Stimulated activated naive CD4-positive, alpha-beta T cell (primary cell): ENCODE data around the gene OXSM.

Experiments used
- DNase-seq, 6 experiments: peaks; one replicate each; lab custom pipeline; 2025; lab: John Stamatoyannopoulos, UW

OXSM gene

GRCh38 chr3:25804676-25805075 lies 14.8 kb downstream of the OXSM start:
- no peak for DNase-seq

DNA sequence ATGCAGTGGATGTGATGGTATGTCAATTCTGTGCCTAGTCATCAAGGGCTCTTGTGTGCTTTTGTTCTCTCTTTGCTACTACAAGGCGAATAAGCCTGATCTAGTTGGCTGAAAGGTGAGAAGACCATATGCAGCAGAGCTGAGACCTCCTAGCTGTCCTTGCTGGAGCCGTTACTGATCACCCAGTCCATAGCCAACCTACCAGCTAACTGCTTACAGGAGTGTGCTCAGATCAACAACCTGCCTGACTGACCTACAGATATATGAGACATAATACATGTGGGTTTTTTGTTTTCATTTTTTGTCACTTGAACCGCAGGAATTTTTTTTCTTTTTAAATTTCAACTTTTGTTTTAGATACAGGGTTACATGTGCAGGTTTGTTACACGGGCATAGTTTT lies 22.8 kb downstream of the OXSM start:
- no peak for DNase-seq

GRCh38 chr3:25817107-25817506 lies 27.2 kb downstream of the OXSM start:
- DNase-seq = no peak

DNA sequence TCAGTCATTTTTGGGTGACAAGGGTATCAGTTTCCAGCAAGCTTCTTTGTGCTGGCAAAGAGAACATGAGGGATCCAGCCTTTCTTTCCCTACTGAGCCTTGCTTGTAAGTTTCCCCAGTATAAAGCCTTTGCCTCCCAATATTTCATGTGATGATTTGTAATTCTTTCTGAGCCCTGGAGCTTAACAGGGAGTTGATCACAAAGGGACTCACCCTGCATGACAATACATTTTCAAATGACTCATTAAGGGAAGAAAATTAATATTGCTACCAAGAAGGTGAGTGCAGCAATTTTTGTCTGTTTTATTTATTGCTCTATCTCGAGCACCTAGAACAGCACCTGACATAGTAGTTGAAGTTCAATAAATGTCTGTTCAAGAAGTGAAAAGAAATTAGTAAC lies 27.7 kb downstream of the OXSM start:
- DNase-seq = no peak

GRCh38 chr3:25818335-25818734 lies 28.4 kb downstream of the OXSM start:
- no peak for DNase-seq

- DNase-seq = no peak
Observed at GRCh38 chr3:25820366-25820765, 30.5 kb downstream of the OXSM start.

DNA sequence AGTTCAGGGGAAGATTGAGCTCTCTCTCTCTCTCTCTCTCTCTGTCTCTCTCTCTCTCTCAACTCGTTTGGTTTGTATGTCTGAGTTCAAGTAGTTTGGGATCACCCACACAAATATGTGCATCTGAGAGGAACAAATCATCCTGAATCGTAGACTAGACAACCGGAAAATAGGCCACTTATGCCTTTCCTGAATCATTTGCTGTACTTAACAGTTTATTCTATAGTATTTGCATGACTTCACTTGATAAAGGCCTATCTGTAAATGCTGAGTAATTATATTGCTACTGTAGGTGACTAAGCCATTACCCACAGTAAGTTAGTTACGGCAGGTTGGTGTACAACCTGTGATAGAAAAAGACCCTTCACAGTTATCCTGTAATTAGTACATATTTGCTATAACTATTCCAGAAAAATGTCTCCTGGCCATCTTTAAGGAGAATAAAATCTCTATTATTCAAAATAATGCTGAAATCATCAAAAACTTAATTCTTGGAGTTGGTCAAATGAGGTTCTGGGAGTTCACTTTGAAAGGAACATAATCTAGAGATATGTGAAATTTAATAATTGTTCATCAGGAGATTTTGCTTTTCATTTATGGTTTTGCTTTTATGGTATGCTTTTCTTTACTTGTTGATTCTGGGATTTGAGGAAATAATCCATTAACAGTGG lies 31.1 kb downstream of the OXSM start:
- no peak for DNase-seq

DNA sequence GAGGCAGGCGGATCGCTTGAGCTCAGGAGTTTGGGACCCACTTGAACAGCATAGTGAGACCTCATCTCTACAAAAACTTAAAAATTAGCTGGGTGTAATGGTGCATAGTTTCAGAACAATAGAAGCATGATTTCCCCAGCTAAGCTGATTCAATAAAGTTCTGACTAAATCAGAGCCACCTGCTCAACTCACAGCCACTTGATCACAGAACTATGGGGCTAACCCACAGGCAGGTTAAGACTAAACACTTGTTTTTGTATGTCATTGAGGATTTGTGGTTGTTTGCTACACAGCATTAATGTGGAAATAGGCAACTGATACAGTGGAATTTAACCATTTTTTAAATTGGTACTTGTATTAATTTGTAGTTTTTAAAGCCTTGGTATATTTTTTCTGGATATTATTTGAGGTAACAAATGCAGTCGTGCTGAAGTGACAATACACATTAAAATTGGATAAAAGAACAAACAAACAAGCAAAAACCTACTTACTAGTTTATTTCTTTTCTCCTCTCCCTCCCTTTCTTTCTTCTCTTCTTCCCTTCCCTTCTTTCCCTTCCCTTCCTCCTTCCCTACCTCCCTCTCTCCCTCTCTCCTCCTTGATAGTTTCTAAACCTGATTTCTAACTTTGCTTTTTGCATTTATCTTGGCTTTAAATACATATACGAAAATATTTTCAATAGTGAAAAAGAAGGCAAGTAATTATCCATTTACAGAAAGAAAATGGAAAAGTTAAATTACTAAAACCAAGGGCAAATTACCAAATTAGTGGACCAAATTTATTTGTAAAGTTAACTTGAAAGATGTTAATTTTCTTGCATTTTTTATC lies 32.1 kb downstream of the OXSM start:
- DNase-seq = no peak

DNA sequence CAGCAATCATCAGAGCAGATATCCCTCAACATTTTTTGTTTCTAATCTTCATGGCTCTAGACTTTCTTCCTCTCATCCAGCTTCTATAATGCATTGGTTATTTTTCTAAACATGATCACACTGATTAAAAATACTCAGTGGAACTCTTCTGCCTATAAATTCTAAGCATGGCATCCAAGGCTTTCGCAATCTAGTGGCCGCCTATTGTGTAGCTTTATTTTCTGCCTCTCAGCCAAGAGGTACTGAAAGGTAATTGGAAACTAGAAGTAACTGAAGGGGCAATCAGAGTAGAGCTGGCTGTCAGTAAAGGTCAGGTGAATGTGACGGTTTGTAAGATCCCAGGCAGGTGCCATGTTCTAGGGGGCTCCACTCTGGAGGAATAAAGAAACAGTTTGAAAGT lies 33.4 kb downstream of the OXSM start:
- DNase-seq = no peak

GRCh38 chr3:25826510-25826909 lies 36.6 kb downstream of the OXSM start:
- peak in 1 of 6 experiments; percentile 9 for DNase-seq

- DNase-seq = no peak
Observed at GRCh38 chr3:25830373-25831280, 40.7 kb downstream of the OXSM start.

- no peak for DNase-seq
Observed at GRCh38 chr3:25831578-25831977, 41.7 kb downstream of the OXSM start.

GRCh38 chr3:25834346-25834745 lies 44.5 kb downstream of the OXSM start:
- DNase-seq = no peak

DNA sequence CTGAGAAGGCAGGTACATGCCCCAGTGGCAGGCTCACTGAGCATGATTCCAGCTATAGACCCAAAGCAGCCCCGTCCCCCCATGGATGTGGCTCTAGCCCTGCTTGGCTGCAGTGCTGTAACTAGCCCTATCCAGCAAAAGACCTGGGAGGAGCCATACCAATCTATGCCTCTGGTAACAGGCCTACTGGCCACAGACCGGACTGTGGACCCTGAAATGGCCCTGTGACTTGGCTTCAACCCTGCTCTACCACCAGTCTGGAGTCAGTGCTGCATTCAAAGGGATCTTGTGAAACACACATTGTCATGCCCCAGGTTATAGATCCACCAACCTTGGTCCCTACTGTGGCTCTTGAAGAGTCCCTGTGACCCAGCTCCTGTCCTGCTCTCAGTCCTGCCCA lies 46.7 kb downstream of the OXSM start:
- DNase-seq = no peak

GRCh38 chr3:25837038-25837437 lies 47.1 kb downstream of the OXSM start:
- DNase-seq = no peak

- no peak for DNase-seq
Observed at GRCh38 chr3:25840099-25840498, 50.2 kb downstream of the OXSM start.

GRCh38 chr3:25843332-25843731 lies 53.4 kb downstream of the OXSM start:
- DNase-seq = no peak
